ENCODE data around the gene GIT2.

GIT2 gene

GRCh38 chr12:110029290-110029815 is 33.2 kb upstream of the GIT2 start:
- no peak for TF ChIP-seq CTCF (IDR thresholded peaks at IDR 0.05)

GRCh38 chr12:110028323-110028722 is 32.2 kb upstream of the GIT2 start:
- TF ChIP-seq CTCF (IDR thresholded peaks at IDR 0.05) = no peak

GRCh38 chr12:110024051-110024450 is 27.9 kb upstream of the GIT2 start:
- no peak for TF ChIP-seq CTCF (IDR thresholded peaks at IDR 0.05)

DNA sequence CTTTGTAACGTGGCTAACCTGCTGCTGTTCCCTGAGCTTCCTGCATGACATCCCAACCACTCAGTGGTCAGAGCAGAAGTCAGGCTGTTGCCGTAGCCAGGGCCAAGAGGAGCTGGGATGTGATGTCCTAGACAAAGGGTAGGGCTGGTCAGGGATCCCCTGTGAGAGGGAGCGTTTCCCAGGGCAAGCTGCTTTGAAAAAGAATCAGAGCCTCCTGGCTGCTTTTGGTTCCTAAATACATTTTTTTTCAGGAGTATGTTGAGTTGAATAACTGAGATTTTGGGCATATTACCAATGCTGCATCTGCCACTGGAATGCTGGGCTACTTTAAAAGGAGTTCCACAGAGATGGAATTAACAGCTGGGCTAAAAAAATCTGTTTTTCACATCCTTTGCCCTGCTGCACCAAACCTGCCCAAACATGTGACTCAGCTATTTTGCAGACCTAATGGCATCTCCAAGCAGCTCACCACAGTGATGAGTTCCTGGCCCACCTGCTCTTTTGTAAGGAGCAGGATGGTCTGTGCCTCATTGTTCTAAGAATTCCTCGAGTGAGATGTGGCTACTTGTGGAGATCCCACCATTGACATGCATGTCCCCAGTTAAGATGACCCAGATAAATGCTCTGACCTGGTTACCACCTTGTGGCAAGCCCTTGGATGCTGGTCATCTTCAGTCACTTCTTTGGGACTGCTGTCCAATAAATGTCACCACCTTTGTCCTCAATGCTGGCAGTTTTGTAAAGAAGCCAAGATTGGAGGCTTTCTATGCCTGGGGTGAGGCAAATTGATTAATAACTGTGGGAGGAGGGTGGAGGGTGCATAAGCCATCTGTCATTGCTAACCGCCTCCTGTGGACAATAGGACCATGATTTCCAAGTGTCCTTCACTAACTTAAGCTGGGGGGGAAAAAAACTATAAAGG is 27.2 kb upstream of the GIT2 start:
- TF ChIP-seq CTCF (IDR thresholded peaks at IDR 0.05) = no peak

DNA sequence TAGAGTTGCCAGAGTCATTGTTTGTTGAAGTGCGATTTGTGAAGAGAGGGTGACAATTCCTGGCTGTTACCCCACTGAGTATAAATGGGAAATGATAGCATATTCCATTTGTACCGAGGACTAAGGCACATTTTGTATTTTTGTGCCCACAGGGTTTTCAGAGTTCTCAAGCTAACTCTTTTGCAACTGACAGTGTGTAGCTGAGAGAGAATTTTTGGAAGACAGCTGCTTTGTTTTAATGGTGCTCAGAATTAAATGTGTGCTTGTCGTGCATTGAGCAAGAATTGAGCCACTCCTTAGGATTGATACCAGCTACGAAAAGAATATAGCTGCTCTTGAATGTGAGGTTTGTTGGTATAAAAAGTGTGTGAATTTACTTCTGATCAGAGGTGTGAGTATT is 24.8 kb upstream of the GIT2 start:
- no peak for TF ChIP-seq CTCF (IDR thresholded peaks at IDR 0.05)

- TF ChIP-seq CTCF (IDR thresholded peaks at IDR 0.05) = no peak
Observed at GRCh38 chr12:110015132-110015531, 19.0 kb upstream of the GIT2 start.

- TF ChIP-seq CTCF (IDR thresholded peaks at IDR 0.05) = no peak
Observed at GRCh38 chr12:110012659-110013058, 16.5 kb upstream of the GIT2 start.

All from LNCAP (cell line).